WTC11 (cell line): ENCODE data around the gene SYTL2. TPM values are rescaled to one million over a fixed set of nuclear protein-coding genes. Genes with fewer than 3 reads are reported as not detected.
A peak's percentile ranks its signal among the peaks of the same experiment; 100 is the strongest.

Experiments
- AFF4 ChIP-seq: sonication (generic); formaldehyde crosslinking; IDR thresholded peaks from 2 replicates; pipeline ENCODE4 v1.8.1; 2023; ENCODE audit warnings: mild to moderate bottlenecking, missing genetic modification reagents, borderline replicate concordance
- AR ChIP-seq: fragments of 250-450 bp; sonication (Bioruptor Pico); IDR thresholded peaks from 2 replicates; pipeline ENCODE4 v1.9.0; 2021; ENCODE audit warnings: mild to moderate bottlenecking
- ARID4B ChIP-seq: sonication (generic); formaldehyde crosslinking; IDR thresholded peaks from 2 replicates; pipeline ENCODE4 v1.8.0; 2023; ENCODE audit warnings: missing genetic modification reagents, mild to moderate bottlenecking, borderline replicate concordance
- ATF1 ChIP-seq: sonication (generic); formaldehyde crosslinking; IDR thresholded peaks from 2 replicates; pipeline ENCODE4 v1.8.1; 2023; ENCODE audit warnings: mild to moderate bottlenecking, moderate library complexity, missing genetic modification reagents
- ATF3 ChIP-seq: sonication (generic); formaldehyde crosslinking; conservative IDR thresholded peaks from 2 replicates; pipeline ENCODE4 v1.8.1; 2022; ENCODE audit warnings: mild to moderate bottlenecking, missing genetic modification reagents
- E2F5 ChIP-seq: sonication (generic); formaldehyde crosslinking; IDR thresholded peaks from 2 replicates; pipeline ENCODE4 v1.8.1; 2022; ENCODE audit warnings: mild to moderate bottlenecking, moderate library complexity, missing genetic modification reagents
- FOXJ3 ChIP-seq: sonication (generic); formaldehyde crosslinking; IDR thresholded peaks from 2 replicates; pipeline ENCODE4 v1.9.0; 2021; ENCODE audit warnings: missing genetic modification reagents, mild to moderate bottlenecking, borderline replicate concordance
- FOXP4 ChIP-seq: sonication (generic); formaldehyde crosslinking; IDR thresholded peaks from 2 replicates; pipeline ENCODE4 v1.8.0; 2022; ENCODE audit warnings: mild to moderate bottlenecking, missing genetic modification reagents
- HMGXB4 ChIP-seq: sonication (generic); formaldehyde crosslinking; IDR thresholded peaks from 2 replicates; pipeline ENCODE4 v1.8.1; 2023; ENCODE audit warnings: mild to moderate bottlenecking, moderate library complexity, missing genetic modification reagents
- MYBL2 ChIP-seq: sonication (generic); formaldehyde crosslinking; IDR thresholded peaks from 2 replicates; pipeline ENCODE4 v1.8.1; 2023; ENCODE audit warnings: mild to moderate bottlenecking, moderate library complexity, missing genetic modification reagents
- NFATC4 ChIP-seq: fragments of 250-450 bp; sonication (Bioruptor Pico); IDR thresholded peaks from 2 replicates; pipeline ENCODE4 v1.9.0; 2021; ENCODE audit warnings: mild to moderate bottlenecking
- NFYB ChIP-seq: sonication (generic); formaldehyde crosslinking; conservative IDR thresholded peaks from 2 replicates; pipeline ENCODE4 v1.8.0; 2022; ENCODE audit warnings: low read depth, missing genetic modification reagents
- PREB ChIP-seq: sonication (generic); formaldehyde crosslinking; IDR thresholded peaks from 2 replicates; pipeline ENCODE4 v1.8.1; 2022; ENCODE audit warnings: mild to moderate bottlenecking, missing genetic modification reagents, moderate library complexity, borderline replicate concordance
- SMAD3 ChIP-seq: sonication (generic); formaldehyde crosslinking; IDR thresholded peaks from 2 replicates; pipeline ENCODE4 v1.8.0; 2022; ENCODE audit warnings: missing genetic modification reagents, mild to moderate bottlenecking, borderline replicate concordance
- SP1 ChIP-seq: sonication (generic); formaldehyde crosslinking; conservative IDR thresholded peaks from 2 replicates; pipeline ENCODE4 v1.8.1; 2022; ENCODE audit warnings: missing genetic modification reagents
- TCF7 ChIP-seq: sonication (generic); formaldehyde crosslinking; IDR thresholded peaks from 2 replicates; pipeline ENCODE4 v1.8.0; 2022; ENCODE audit warnings: mild to moderate bottlenecking, low read depth, missing genetic modification reagents, moderate library complexity
- TEAD1 ChIP-seq: sonication (generic); formaldehyde crosslinking; IDR thresholded peaks from 2 replicates; pipeline ENCODE4 v1.8.0; 2022; ENCODE audit warnings: mild to moderate bottlenecking, missing genetic modification reagents
- USF1 ChIP-seq: sonication (generic); formaldehyde crosslinking; IDR thresholded peaks from 2 replicates; pipeline ENCODE4 v1.8.0; 2022; ENCODE audit warnings: mild to moderate bottlenecking, missing genetic modification reagents
- total RNA-seq: library from RNA; stranded (reverse); gene quantifications from 3 replicates; pipeline ENCODE4 v1.2.3, GENCODE V29; 2021

Gene SYTL2
- total RNA-seq, 1 experiment from 2014 or later = 7.1 TPM

GRCh38 chr11:85854557-85855340, 43.8 kb upstream of the SYTL2 start (continued):
- TF ChIP-seq HMGXB4 = peak; percentile 96
- TF ChIP-seq TCF7 (CRISPR knock-in tag) = no peak
- TF ChIP-seq SP1 = 0 out of 2 replicates have a peak, but pooled peaks have one; percentile 41
- TF ChIP-seq AR (CRISPR knock-in tag) = no peak
- TF ChIP-seq FOXJ3 (CRISPR knock-in tag) = no peak
- TF ChIP-seq SMAD3 (CRISPR knock-in tag) = peak; percentile 92
- no peak for TF ChIP-seq ATF3 (CRISPR knock-in tag)
- peak; percentile 79; the same call in 1 of the 2 replicates for TF ChIP-seq FOXP4 (CRISPR knock-in tag)
- no peak for TF ChIP-seq NFATC4
- TF ChIP-seq PREB (CRISPR knock-in tag) = no peak; the same call in 1 of the 2 replicates
- no peak for TF ChIP-seq NFYB (CRISPR knock-in tag)
- 0 out of 2 replicates have a peak, but pooled peaks have one; percentile 28 for TF ChIP-seq ATF1 (CRISPR knock-in tag)
- peak; percentile 90 for TF ChIP-seq ARID4B
- no peak for TF ChIP-seq MYBL2 (CRISPR knock-in tag)
- peak; percentile 40; the same call in 1 of the 2 replicates for TF ChIP-seq AFF4 (CRISPR knock-in tag)
- TF ChIP-seq USF1 = peak; percentile 58; the same call in 1 of the 2 replicates
- peak; percentile 73 for TF ChIP-seq TEAD1 (CRISPR knock-in tag)
- TF ChIP-seq E2F5 (CRISPR knock-in tag) = peak; percentile 96
